Natural killer cell (primary cell): ENCODE data around the gene RALGPS1. TPM values are rescaled to one million over a fixed set of nuclear protein-coding genes. Genes with fewer than 3 reads are reported as not detected.

ENCODE experiments used
- ATAC-seq, 3 donors: fragments of 150-1000 bp in 2 of 3; fragments of 200-7000 bp in 1 of 3; cut with Tn5 transposase; 1 replicate in 1 of 3; 2 replicates in 2 of 3; pipeline ENCODE4 v1.10.0; 2021; ENCODE audit warnings: mild to moderate bottlenecking in 2 of 3, moderate library complexity in 2 of 3
- DNase-seq, 2 donors: peaks; one replicate each; pipeline versions ENCODE4 v3.0.0 to v3.0.0-alpha.2; 2013 to 2021; ENCODE audit warnings: mixed read lengths in 1 of 2
- H3K27ac ChIP-seq: one replicate; pipeline ENCODE4 v1.5.1; 2013; ENCODE audit warnings: mild to moderate bottlenecking, low read length
- H3K27me3 ChIP-seq: one replicate; pipeline ENCODE4 v1.6.1; 2013; ENCODE audit warnings: low read length; ENCODE audit not compliant: control insufficient read depth, insufficient read depth
- H3K36me3 ChIP-seq: one replicate; pipeline ENCODE4 v1.6.1; 2013; ENCODE audit warnings: low read length; ENCODE audit not compliant: control insufficient read depth, insufficient read depth
- H3K4me1 ChIP-seq: one replicate; pipeline ENCODE4 v1.6.1; 2013; ENCODE audit warnings: low read length; ENCODE audit not compliant: control insufficient read depth, insufficient read depth
- H3K4me3 ChIP-seq: one replicate; pipeline ENCODE4 v1.5.1; 2013; ENCODE audit warnings: low read length
- H3K9me3 ChIP-seq: one replicate; pipeline ENCODE4 v1.6.1; 2013; ENCODE audit warnings: low read length; ENCODE audit not compliant: control insufficient read depth, insufficient read depth
- H3K27ac Mint-ChIP-seq, 2 donors: one replicate each; pipeline ENCODE4 v1.8.0; 2022; ENCODE audit warnings: mild to moderate bottlenecking in 2 of 2, mixed read lengths in 2 of 2, moderate library complexity in 1 of 2
- H3K27me3 Mint-ChIP-seq, 2 donors: one replicate each; pipeline ENCODE4 v1.8.0; 2022; ENCODE audit warnings: low read depth in 2 of 2, mixed read lengths in 2 of 2
- H3K36me3 Mint-ChIP-seq: one replicate; pipeline ENCODE4 v1.8.0; 2022; ENCODE audit warnings: mixed read lengths
- H3K4me1 Mint-ChIP-seq, 2 donors: one replicate each; pipeline ENCODE4 v1.8.0; 2022; ENCODE audit warnings: mixed read lengths in 2 of 2
- H3K4me3 Mint-ChIP-seq: one replicate; pipeline ENCODE4 v1.8.0; 2022; ENCODE audit warnings: mild to moderate bottlenecking, moderate library complexity, mixed read lengths
- H3K9me3 Mint-ChIP-seq, 2 donors: one replicate each; pipeline ENCODE4 v1.8.0; 2022; ENCODE audit warnings: mixed read lengths in 2 of 2
- CTCF ChIP-seq: fragments of 200-600 bp; IDR thresholded peaks from one replicate; pipeline ENCODE4 v1.8.0; 2022; ENCODE audit warnings: antibody characterized with exemption
- WGBS: methylation state at CpG from one replicate; pipeline ENCODE4 v1.1.7; 2013; ENCODE audit warnings: missing lambda C conversion rate; ENCODE audit not compliant: insufficient coverage; 5-methylcytosine and 5-hydroxymethylcytosine counted together
- intact Hi-C: fragments of 100-400 bp; cut with micrococcal nuclease; formaldehyde crosslinking; loops from one replicate; pipeline ENCODE4 v1.14.2; 2022
- total RNA-seq, 4 donors: library from RNA; stranded (reverse); fragments of 120-200 nt in 1 of 4; gene quantifications; one replicate each; pipeline versions ENCODE4 v1.2.3 to v1.2.4, GENCODE V29; 2013 to 2022

The RALGPS1 gene
- total RNA-seq, 3 donors from 2014 or later (not counting 1 experiment from before 2014, with no cell fraction given): 11.9 to 21.2 (median 13.2) TPM

GRCh38 chr9:127258606-127259471 is 344.3 kb downstream of the RALGPS1 start:
- TF ChIP-seq CTCF: no peak
- H3K4me1 ChIP-seq: no peaks in the 10 kb centered on the region
- H3K36me3 ChIP-seq: no peaks in the 10 kb centered on the region
- no peak for DNase-seq
- no peaks in the 10 kb centered on the region for H3K9me3 ChIP-seq
- Mint-ChIP-seq H3K4me3 (no peak overlapping the region), H3K36me3 (no peaks in the 10 kb centered on the region), H3K27ac (no peak overlapping the region), H3K27me3 (peaks cover 10 to 28% of the 10 kb centered on the region in 2 donors), H3K4me1 (no peaks in the 10 kb centered on the region), H3K9me3 (no peaks in the 10 kb centered on the region)
- no peaks in the 10 kb centered on the region for H3K27me3 ChIP-seq
- no peak overlapping the region for H3K4me3 ChIP-seq
- no peak overlapping the region for H3K27ac ChIP-seq
- ATAC-seq: no peak
- 88% methylated on average over 7 of the region's 7 CpGs for WGBS
- intact Hi-C loops: no loop called here

GRCh38 chr9:127262602-127263001 is 348.0 kb downstream of the RALGPS1 start:
- H3K4me3 Mint-ChIP-seq: no peak overlapping the region
- TF ChIP-seq CTCF: no peak
- no peaks in the 10 kb centered on the region for H3K4me1 Mint-ChIP-seq
- H3K36me3 Mint-ChIP-seq: no peaks in the 10 kb centered on the region
- DNase-seq (no peak), ATAC-seq (peak in 1 of 3 donors; percentile 21)
- no peaks in the 10 kb centered on the region for H3K4me1 ChIP-seq
- H3K9me3 Mint-ChIP-seq: no peaks in the 10 kb centered on the region
- intact Hi-C loops: no loop called here
- peaks cover 3 to 28% of the 10 kb centered on the region in 2 donors for H3K27me3 Mint-ChIP-seq
- H3K9me3 ChIP-seq: no peaks in the 10 kb centered on the region
- H3K36me3 ChIP-seq: no peaks in the 10 kb centered on the region
- H3K4me3 ChIP-seq: no peak overlapping the region
- no peak overlapping the region for H3K27ac Mint-ChIP-seq
- H3K27ac ChIP-seq: no peak overlapping the region
- H3K27me3 ChIP-seq: no peaks in the 10 kb centered on the region

GRCh38 chr9:127263237-127263636 is 348.7 kb downstream of the RALGPS1 start:
- intact Hi-C loops: no loop called here
- H3K4me1 ChIP-seq: no peaks in the 10 kb centered on the region
- no peak for DNase-seq
- no peaks in the 10 kb centered on the region for H3K36me3 ChIP-seq
- no peak overlapping the region for H3K4me3 Mint-ChIP-seq
- TF ChIP-seq CTCF: no peak
- 90% methylated on average over 9 of the region's 9 CpGs for WGBS
- H3K27me3 ChIP-seq: no peaks in the 10 kb centered on the region
- ATAC-seq: no peak
- no peak overlapping the region for H3K4me3 ChIP-seq
- no peaks in the 10 kb centered on the region for H3K9me3 ChIP-seq
- no peaks in the 10 kb centered on the region for H3K36me3 Mint-ChIP-seq
- H3K9me3 Mint-ChIP-seq: no peaks in the 10 kb centered on the region
- no peak overlapping the region for H3K27ac Mint-ChIP-seq
- H3K4me1 Mint-ChIP-seq: no peaks in the 10 kb centered on the region
- H3K27ac ChIP-seq: no peak overlapping the region
- peaks cover 3 to 29% of the 10 kb centered on the region in 2 donors for H3K27me3 Mint-ChIP-seq

- DNase-seq: no peak
- Mint-ChIP-seq H3K4me3 (no peak overlapping the region), H3K27ac (no peak overlapping the region), H3K27me3 (peaks cover 3 to 29% of the 10 kb centered on the region in 2 donors), H3K36me3 (no peaks in the 10 kb centered on the region), H3K4me1 (no peaks in the 10 kb centered on the region), H3K9me3 (no peaks in the 10 kb centered on the region)
- Histone ChIP-seq H3K36me3 (no peaks in the 10 kb centered on the region), H3K27ac (no peak overlapping the region), H3K9me3 (no peaks in the 10 kb centered on the region), H3K4me1 (no peaks in the 10 kb centered on the region), H3K4me3 (no peak overlapping the region), H3K27me3 (no peaks in the 10 kb centered on the region)
- no peak for ATAC-seq
- no peak for TF ChIP-seq CTCF
- intact Hi-C loops: no loop called here
These were observed 349.1 kb downstream of the RALGPS1 start for GRCh38 chr9:127263664-127264063.
